Measurements from ENCODE around the gene CYTH1. TPM values are rescaled to one million over a fixed set of nuclear protein-coding genes. Genes with fewer than 3 reads are reported as not detected.
A peak's percentile ranks its signal among the peaks of the same experiment; 100 is the strongest.
"Not testable (repeated sequence)": the region's sequence is repeated elsewhere in the genome, so short reads cannot be mapped to it uniquely, and the experiment has no call there.

Gene CYTH1
- total RNA-seq, 1 experiment from 2014 or later, result 91.4 TPM

DNA sequence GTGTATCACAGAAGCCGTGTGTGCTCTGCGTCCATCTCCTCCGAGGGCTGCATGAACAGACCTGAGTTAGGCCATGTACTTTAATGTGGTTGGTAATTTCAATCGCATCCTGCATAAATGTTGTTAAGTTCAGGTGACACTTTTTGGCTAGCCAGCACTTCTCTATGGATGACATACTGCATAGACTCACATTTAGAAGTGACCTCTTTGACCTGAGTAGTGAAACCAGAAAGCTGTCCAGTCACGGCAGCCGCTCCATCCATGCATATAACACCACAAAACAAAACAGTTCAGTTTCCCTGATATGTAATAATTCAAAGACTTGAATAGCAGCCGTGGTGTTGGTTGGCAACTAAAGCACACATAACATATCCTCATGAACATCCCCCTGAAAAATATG, 94.1 kb downstream of the CYTH1 start:
- DNase-seq (ENCODE audit: low read depth), result no peak

DNA sequence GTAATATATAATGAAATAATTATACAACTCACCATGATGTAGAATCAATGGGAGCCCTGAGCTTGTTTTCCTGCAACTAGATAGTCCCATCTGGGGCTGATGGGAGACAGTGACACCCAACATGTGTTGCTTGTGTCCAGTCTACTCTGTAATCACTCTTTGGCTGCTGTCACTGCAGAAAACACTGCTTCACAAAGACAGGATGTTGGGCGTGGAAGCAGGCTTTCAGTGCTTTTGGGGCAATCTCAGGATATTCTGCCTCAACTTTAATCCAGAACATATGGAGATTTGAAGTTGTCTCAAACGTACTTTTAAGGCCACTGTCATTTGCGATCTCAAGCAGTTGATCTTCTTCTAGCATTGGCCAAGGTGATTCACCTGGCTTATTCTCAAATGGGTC, 94.9 kb downstream of the CYTH1 start:
- DNase-seq (ENCODE audit: low read depth), result no peak

DNA sequence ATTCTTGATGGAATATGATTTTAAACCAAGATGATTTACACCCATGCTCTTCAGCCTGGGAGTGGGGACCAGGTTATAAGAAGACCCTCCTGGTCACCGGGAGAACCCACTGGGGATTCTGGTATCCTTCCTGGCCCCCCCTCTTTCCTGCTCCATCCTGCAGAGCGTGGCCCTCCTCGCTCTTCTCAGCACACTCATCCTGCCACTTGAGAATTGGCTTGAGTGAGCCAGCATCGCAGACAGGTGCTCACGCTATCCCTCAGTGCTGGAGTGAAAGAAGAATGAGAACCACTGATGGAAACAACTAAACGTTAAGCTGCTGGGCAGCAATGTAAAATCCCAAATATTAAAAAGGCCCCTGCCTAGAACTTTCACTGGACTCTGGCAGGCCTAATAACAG, 98.0 kb downstream of the CYTH1 start:
- DNase-seq (ENCODE audit: low read depth), result no peak

DNA sequence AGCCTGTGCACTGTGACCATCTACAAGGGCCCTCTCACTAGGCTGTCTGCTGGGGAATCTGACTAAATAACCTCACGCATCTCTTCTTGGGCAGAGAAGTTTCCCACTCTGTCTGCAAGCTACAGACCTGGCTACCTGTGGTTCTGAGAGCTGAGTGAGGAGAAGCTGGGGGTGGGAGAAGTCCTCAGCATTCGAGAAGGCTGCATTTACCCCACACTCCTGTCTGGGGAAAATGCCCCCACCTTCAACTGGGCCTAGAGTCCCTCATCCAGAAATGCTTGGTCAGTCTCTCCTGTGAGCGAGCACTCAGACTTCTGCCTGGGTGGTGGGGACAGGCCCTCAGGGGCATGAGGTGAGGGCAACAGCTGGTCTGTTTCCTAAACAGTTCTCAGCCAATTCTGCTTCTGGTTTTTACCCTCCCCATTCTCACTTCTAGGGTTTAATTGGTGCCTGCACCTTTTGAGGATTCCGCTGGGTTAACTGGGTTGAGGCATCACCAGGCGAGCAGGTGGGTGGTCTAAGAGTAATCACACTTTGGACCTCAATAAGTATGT, 98.6 kb downstream of the CYTH1 start:
- DNase-seq (ENCODE audit: low read depth), result no peak

DNA sequence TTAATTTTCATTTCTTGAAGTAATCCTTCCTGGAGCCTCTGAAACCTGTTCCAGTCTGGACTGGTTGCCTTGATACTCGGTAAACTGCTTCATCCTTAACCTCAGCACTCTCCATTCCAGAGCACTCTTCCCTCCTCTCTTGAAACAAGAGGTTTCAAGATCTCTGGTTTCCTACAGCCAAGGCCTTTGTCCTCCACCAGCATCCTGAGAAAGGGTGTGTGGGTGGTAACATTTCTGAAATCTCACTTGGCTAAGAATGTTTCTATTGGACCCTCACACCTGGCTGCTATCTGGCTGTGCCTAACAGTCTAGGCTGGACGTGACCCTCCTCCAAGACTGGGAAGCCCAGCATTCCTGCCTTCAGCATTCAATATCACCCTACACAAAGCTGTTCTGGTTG, 99.7 kb downstream of the CYTH1 start:
- DNase-seq (ENCODE audit: low read depth), result no peak

DNA sequence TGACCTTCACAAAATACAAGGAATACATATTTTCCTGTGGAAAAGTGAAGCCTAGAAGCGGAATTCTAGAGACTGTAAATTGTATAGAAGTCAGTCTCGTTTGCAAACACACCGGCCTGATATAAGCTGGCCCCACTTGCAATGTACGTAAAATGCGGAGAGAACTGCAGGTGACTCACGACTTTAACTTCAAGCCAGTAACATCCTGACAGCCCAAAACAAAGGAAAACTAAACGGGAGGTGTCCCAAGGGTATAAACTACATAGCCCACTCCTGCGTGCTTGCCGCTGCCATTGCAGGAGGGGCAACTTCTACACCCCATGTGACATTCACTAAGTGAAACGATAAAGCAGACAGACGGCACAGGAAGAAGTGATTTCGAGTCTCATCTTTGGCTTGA, 101.6 kb downstream of the CYTH1 start:
- DNase-seq (ENCODE audit: low read depth), result peak; percentile 71

DNA sequence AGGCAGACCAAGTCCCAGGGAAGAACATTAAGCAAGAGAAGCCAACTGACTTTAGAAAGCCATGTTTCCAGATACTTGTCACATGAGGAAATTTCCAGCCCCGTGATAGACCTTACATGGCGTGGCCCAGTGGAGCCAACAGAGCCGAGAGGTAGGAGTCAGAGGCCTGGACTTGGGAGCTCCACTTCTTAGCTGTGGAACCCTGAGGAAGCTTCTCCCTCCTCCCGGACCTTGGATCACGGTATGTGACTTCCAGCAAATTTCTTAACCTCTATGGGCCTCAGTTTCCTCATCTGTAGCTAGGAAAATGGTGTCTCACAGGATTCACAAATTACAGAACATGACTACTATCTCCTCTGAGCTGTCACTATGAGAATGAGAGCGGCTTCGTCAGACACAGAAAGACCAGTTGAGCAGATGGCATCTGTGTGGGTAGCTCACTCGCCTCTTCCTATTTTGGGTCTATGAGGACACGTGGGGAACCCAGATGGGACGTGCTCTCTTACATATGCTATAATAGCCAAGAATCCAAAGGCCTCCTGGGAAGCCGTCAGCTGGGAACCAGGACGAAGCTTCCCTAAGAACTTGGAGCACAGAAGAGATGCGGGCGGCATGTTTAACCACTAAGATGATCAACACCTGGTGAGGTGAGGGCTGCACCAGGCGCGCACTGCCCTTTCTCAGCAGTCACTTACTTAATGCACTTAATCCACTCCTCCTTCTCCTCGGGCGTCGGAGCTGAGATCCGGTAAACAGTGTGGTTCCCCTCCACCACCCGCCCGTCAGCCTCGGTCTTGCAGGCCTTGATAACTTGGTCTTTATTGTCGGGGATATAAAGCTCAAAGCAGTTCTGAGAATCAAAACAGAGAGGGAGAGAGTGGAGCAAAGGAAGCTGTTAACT, 102.3 kb downstream of the CYTH1 start:
- no peak for DNase-seq (ENCODE audit: low read depth)

DNA sequence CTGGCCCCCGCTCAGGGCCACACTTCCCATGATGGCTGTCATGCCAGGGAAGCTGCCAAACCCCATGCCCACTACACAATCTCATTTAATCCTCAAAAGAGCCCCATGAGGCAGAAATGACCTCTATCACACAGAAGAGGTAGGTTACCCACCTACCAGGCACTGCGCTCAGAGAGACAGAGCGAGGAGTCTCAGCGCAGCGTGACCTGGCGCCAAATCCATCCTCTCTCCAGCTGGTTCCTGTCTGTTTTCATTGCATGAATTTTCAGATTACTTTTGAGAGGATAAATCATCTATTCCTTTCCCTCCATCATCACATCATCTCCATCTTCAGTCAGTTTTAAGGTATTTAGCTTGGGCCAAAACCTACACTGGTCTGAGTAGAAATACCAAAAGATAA, 103.4 kb downstream of the CYTH1 start:
- no peak for DNase-seq (ENCODE audit: low read depth)

DNA sequence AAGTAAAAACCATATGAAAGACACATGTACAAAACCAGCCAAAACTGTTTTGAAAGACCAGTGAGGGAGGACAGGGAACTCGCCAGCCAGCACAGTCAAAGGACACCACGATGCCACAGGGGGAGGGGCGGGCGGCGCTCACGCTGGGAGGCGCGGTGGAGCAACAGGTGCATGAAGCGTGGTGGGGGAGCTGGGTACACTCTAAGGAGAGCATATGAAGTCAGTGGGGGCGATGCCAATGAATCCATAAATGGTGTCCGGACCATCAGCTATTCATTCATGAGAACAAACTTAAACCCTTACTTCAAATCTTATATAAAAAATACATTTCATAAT, 103.9 kb downstream of the CYTH1 start:
- no peak for DNase-seq (ENCODE audit: low read depth)

DNA sequence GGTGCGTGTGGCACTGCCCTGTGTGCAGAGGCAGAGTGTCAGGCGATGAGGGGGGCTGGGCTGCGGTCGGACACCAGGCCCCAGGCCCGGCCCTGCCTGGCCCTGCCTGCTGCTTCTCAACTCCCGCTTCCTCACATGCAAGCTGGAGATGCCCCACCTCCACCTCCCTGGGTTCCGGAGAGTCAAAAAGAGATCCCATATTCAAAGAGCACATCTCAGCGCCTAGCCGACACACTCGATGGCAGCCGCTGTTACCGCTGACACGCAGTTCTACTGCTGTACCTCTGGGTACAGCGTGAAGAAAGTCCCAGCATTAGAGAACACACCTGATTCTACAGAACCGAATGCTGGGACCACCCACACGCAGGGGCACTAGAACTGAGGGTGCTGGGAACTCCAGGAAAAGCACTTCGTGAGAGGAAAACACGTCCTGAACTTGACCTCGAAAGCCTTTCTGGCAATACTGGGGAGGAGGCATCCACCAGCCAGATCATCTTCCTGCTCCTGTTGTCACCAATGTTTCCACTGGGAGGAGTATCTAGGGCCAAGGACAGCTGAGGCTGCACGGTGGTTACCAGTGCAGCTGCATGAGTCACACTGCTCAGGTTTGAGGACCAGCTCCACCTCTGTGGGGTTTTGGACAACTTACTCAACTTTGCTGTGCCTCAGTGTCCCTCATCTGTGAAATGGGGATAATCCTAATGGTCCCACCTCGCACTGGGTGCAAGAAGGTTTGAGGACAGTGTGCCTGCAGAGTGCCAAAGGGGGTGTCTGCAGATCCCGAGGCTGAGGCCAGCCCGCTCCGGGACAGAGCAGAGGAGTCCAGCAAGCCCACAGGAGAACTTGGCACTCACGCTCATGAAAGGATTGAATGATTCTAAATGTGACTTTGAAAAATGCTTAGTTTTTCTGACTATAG, 104.5 kb downstream of the CYTH1 start:
- peak; percentile 67 for DNase-seq (ENCODE audit: low read depth)

DNA sequence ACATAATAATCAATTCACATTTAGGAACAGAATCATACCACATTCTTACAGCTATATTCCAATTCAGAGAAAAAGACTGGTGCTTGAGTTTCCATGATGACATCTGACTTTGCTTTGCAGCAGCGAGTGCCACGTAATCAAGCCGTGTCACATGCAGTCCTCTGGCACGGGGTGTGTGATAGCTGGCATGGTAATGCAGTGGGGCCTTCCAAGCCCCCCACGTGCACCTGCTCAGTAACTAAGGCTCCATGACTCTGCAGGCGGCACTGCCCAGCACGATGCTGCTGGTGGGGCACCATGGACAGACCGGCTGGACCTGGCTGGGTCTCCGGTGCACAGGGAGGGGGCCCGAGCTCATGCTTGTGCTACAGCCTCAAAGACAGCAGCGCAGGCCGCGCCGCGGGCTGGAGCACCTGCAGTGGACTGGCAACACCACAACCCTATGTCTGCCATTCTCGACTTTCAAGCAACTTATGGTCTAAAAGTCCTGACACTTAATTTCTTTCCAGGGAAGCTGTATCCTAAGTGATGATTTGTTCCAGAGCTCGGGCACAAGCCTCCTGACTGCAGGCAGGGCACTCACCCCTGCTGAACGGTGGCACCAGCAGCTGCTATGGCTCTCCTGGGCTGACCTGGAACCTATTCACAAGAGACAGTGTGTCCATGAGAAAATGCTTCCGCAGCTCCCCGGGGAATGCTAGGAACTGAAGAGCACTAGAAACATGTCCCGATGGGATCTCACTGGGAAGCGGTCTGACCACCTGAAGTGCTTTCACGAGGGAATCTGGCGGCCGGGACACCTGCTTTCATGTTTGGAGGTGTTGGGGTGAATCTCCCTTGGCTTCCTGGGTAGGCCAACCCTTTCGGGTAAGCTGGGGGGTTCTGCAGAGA, 105.4 kb downstream of the CYTH1 start:
- no peak for DNase-seq (ENCODE audit: low read depth)

DNA sequence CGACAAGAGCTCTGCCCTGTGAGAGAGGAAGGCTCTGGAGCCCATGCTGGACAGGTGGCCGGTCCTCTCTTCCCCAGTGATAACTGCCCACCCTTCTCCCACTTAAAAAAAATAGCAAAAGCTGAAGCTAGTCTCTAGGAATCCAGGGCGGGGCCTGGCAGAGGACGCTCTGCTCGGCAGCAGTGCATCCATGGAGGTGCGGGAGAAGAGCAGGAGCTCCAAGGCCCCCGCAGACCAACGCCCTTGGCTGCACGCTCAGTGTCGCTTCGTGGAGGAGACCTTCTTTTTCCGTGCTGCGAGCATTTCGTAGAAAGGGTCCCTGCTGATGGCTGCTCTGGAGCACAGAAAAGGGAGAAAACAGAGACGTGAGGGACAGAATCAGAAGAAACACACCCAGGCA, 106.2 kb downstream of the CYTH1 start:
- DNase-seq (ENCODE audit: low read depth), result no peak

DNA sequence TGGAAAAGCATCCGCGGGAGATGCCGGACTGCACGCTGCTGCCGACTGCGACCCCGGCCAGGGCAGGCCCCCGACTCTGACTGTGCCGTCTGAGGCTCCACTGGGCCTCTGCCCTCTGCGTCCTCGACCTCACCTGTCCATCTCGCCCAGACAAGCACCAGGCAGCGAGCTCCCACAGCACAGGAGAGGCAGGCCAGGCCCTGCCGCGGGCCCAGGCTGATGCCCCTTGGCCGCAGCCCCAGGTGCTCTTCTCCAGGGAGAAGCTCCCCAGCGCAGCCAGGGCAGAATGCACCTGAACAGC, 106.8 kb downstream of the CYTH1 start:
- DNase-seq (ENCODE audit: low read depth), result no peak

DNA sequence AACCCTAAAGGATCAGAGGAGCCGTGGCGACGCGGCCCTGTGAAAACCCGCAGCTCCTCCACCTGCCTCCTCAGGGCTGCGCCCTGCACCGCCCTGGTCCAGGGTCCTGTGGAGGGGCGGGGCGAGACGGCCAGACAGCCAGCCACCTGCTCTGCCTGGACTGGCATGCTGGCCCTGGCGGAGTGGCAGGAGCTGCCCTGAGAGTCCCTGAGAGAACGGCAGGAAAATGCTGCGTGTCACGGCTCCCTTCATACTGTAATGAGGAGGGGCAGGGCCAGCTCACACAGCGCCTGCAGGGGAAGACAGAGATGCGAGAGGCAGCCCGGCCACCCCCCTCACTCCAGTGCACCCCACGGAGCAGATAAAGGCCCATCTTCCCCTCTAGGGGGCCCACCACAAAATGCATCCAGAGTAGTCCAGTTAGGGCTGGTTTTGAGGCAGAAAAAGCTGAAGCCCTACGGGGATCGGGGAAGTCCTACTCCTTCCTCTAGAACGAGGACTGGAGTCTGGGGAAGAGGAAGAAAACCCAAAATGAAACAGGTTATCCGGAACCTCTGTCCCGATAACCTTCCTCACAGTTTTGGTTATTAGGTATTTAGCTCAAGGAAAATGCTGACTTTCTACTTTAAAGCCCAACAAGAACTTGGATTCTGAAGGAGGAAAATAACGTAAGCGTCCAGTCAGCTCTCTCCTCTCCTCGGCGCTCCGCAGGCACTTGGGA, 107.3 kb downstream of the CYTH1 start:
- no peak for DNase-seq (ENCODE audit: low read depth)

DNA sequence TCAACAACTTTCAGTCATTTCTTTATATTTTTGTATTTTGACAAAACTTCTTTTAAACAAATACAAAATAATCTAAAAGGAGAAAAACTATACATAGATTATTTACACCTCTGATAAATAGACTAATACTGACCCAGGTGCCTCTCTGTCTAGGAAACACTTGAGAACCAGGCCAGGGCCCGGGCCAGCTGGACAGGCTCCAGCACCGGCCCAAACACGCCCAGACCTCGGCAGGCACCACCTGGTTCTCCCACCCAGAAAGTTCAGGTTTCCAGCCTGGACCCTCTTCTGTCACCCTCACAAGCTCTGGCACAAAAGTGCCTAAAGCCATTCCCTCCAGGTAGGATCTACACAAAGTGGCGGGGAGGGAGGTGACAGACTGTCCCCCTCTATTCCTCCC, 107.9 kb downstream of the CYTH1 start:
- DNase-seq (ENCODE audit: low read depth), result no peak

DNA sequence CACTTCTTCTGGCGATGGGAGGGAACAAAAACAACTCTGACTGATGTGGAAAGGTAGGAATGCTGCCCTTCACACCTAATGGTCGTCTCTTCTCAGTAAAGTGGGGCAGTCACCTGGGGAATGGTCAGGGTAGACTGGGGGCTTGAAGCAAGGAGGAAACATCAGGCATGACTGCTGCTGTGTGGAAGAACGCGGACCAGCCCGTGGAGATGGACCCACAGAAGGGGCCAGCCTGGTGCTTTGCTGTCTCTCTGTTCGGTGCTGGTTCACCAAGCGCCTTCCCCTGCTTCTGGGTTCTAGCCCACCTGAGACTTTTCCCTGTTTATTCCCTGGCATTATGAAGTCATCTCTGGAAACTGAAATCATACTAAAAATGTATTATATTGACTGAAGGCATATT, 108.7 kb downstream of the CYTH1 start:
- no peak for DNase-seq (ENCODE audit: low read depth)

DNA sequence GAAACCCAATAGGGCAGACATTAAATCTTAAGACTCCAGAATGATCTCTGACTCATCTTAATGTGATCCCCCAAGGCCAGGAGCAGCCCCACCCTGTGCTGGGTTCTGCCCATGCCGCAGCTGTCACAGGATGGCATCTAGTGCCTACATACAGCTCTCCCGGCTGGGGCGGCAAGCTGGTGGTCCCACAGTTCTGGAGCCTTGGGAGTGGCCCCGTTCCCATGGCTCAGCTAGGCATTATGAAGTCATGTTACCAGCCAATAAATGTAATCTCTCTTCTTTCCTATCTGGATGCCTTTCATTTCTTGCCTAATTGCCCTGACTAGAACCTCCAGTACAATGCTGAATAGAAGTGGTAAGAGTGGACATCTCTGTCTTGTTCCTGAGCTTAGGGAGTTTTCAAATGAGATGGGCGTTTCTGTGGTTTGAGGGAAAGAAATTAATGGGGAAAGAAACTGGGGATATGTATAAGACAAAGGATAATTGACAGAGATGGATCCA, 109.2 kb downstream of the CYTH1 start:
- DNase-seq (ENCODE audit: low read depth), result peak; percentile 72

DNA sequence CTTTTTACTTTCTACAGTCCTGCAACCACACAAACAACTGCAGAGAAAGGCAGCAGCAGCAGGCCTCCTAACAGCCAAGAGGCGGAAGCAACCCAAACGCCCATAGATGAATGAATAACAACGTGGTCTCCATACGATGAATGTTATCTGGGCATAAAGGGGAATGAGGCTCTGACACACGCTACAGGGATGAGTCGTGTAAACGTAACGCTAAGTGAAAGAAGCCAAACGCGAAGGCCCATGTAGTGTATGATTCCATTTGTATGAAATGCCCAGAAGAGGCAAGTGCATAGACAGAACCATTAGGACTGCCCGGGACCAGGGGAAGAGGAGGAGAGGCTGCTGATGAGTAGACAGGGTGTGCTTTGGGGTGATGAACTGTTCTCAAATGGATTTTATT, 110.1 kb downstream of the CYTH1 start:
- DNase-seq (ENCODE audit: low read depth), result peak; percentile 81

DNA sequence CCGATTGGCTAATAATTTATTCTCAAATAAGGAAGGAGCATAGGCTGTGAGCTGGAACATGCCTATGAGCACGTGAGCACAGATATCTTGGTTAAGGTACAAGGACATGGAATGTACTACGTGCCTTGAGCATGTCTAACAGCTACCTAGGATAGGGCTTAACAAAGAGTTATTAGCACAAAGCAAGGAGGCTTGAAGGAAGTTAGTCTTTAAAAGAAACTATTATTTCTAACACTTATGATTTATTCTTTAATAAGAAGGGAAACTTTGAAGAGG, 110.4 kb downstream of the CYTH1 start:
- DNase-seq (ENCODE audit: low read depth), result not testable (repeated sequence)

DNA sequence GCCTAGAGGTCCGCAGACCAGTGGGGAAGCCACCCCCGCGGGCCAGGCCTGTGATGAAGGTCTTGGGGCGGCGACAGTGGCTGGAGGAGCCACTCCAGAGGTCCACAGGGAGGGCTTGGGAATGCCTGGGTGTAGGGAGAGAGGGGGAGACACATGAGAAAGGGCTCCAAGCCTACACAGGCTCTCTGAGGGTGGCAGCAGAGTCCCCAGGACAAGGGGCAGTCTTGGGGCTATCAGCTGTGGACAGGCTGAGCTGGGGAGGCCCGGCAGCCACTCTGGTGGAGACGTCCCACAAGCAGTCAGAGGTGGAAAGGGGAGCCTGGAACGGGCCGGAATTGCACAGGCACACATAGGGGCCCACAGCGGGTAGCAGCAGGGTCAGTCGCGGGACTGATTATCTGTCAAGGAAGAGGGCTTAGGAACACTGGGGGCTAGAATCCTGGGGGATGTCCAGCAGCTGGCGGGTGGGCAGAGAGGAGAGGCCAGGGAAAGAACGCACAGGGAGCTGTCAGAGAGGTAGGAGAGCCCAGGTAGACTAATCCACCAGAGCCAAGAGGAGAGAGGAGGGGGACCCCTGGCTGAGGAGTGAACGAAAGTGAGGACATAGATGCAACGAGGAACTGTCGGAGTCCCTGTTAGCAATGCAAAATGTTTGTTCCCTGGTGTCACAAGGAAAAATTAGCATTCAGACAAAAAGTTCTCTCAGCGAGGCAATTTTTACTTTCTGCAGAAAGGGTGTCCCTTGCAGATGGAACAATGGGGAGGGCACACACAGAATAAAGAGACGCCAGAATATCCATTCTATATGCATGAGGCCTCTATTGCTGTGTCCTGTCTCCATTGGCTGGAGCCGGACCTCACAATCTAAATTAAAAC, 111.0 kb downstream of the CYTH1 start:
- DNase-seq (ENCODE audit: low read depth), result no peak
